GM23248 (cell line): ENCODE data around the gene FUOM. TPM values are rescaled to one million over a fixed set of nuclear protein-coding genes. Genes with fewer than 3 reads are reported as not detected.
"Not testable (repeated sequence)": the region's sequence is repeated elsewhere in the genome, so short reads cannot be mapped to it uniquely, and the experiment has no call there.

Experiments
- DNase-seq: peaks from one replicate; pipeline ENCODE4 v3.0.0-alpha.2; 2015
- H2AFZ ChIP-seq: fragments of 200-600 bp; sonication (generic); 2 replicates; pipeline ENCODE4 v1.6.1; 2016; ENCODE audit warnings: antibody characterized with exemption
- H3F3A ChIP-seq: fragments of 200-600 bp; sonication (generic); 2 replicates; pipeline ENCODE4 v1.6.1; 2016; ENCODE audit warnings: mild to moderate bottlenecking, antibody characterized with exemption, mixed run types; ENCODE audit not compliant: insufficient read depth
- H3K27ac ChIP-seq: fragments of 200-600 bp; sonication (generic); 2 replicates; pipeline ENCODE4 v1.5.1; 2016; ENCODE audit warnings: mild to moderate bottlenecking
- H3K27me3 ChIP-seq: fragments of 200-600 bp; sonication (generic); replicated peaks from 2 replicates; pipeline ENCODE4 v1.6.1; 2016; ENCODE audit warnings: mild to moderate bottlenecking; ENCODE audit not compliant: insufficient read depth
- H3K36me3 ChIP-seq: fragments of 200-600 bp; sonication (generic); 2 replicates; pipeline ENCODE4 v1.6.1; 2016; ENCODE audit warnings: low read depth, mild to moderate bottlenecking
- H3K4me1 ChIP-seq: fragments of 200-600 bp; sonication (generic); 2 replicates; pipeline ENCODE4 v1.6.1; 2016; ENCODE audit warnings: mild to moderate bottlenecking; ENCODE audit not compliant: insufficient read depth
- H3K4me2 ChIP-seq: fragments of 200-600 bp; sonication (generic); one replicate; pipeline ENCODE4 v1.6.1; 2016; ENCODE audit warnings: mild to moderate bottlenecking; ENCODE audit not compliant: unreplicated experiment
- H3K4me3 ChIP-seq: fragments of 200-600 bp; sonication (generic); 2 replicates; pipeline ENCODE4 v1.5.1; 2016; ENCODE audit warnings: mild to moderate bottlenecking
- H3K79me2 ChIP-seq: fragments of 200-600 bp; sonication (generic); 2 replicates; pipeline ENCODE4 v1.6.1; 2016; ENCODE audit warnings: mild to moderate bottlenecking; ENCODE audit not compliant: insufficient read depth
- H3K9ac ChIP-seq: fragments of 200-600 bp; sonication (generic); 2 replicates; pipeline ENCODE4 v1.6.1; 2016; ENCODE audit warnings: mild to moderate bottlenecking
- H3K9me2 ChIP-seq: fragments of 200-600 bp; sonication (generic); 2 replicates; pipeline ENCODE4 v1.6.1; 2016; ENCODE audit warnings: mixed run types, mild to moderate bottlenecking, moderate library complexity; ENCODE audit not compliant: insufficient read depth
- H3K9me3 ChIP-seq: fragments of 200-600 bp; sonication (generic); one replicate; pipeline ENCODE4 v1.6.1; 2017; ENCODE audit warnings: low read depth
- H4K20me1 ChIP-seq: fragments of 200-600 bp; sonication (generic); 2 replicates; pipeline ENCODE4 v1.6.0; 2016; ENCODE audit not compliant: insufficient read depth
- EZH2 ChIP-seq: fragments of 200-600 bp; sonication (generic); IDR thresholded peaks from 2 replicates; pipeline ENCODE4 v1.6.1; 2018; ENCODE audit warnings: antibody characterized with exemption, mild to moderate bottlenecking; ENCODE audit not compliant: insufficient read depth, poor library complexity, severe bottlenecking
- EZH2phosphoT487 ChIP-seq: fragments of 200-600 bp; sonication (generic); IDR thresholded peaks from 2 replicates; pipeline ENCODE4 v1.6.1; 2018; ENCODE audit warnings: antibody characterized with exemption, moderate library complexity, mild to moderate bottlenecking, low read depth; ENCODE audit not compliant: insufficient read depth
- WGBS, 2 experiments: methylation state at CpG; one replicate each; pipeline ENCODE4 v1.1.6; 2015 to 2017; ENCODE audit warnings: low lambda C conversion rate in 2 of 2, low coverage in 1 of 2; ENCODE audit errors: missing lambda C conversion rate in 2 of 2; 5-methylcytosine and 5-hydroxymethylcytosine counted together
- in situ Hi-C: fragments of 300-500 bp; cut with MboI; formaldehyde crosslinking; loops from 2 replicates; pipeline ENCODE4 v1.15.0; 2020
- polyA plus RNA-seq: library from polyadenylated mRNA; unstranded; fragments of >200 nt; fragmentation: Nextera tagmentation; extraction: Ambion mirVana; gene quantifications from 2 replicates; pipeline ENCODE4 v1.2.1, GENCODE V29; 2016
- total RNA-seq: library from RNA; depleted of rRNA; stranded (reverse); fragments of >200 nt; shearing (Covaris generic); gene quantifications from 2 replicates; pipeline ENCODE4 v1.2.3, GENCODE V29; 2014

FUOM gene
- total and polyA plus RNA-seq, 2 experiments from 2014 or later, result 21.5 to 24.5 TPM

DNA sequence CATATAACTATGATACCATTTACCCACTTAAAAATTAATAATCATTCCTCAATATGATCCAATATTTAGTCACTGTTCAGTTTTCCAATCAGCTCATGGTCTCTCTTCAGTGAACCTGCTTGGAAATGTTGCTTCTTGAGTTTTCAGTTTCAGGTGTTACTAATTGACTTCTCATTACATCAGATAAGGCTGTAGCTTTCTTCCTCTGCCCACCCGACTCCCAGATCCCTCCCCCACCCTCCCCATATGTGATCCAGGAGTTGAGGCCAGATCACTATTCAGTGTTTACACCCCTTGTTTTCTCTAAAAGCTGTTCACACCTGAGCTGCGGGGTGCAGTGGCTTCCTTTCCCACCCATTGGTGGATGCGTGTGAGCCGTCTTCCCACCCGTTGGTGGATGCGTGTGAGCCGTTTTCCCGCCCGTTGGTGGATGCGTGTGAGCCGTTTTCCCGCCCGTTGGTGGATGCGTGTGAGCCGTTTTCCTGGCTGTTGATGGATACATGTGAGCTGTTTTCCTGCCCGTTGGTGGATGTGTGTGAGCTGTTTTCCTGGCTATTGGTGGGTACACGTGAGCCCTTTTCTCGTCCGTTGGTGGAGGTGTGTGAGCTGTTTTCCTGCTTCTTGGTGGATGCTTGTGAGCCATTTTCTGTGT lies 32.9 kb upstream of the FUOM start:
- 0 out of 2 replicates have a peak, but pooled peaks cover 8% of the 10 kb centered on the region for H3K4me1 ChIP-seq
- H3F3A ChIP-seq, result no peaks in the 10 kb centered on the region
- no peaks in the 10 kb centered on the region for H4K20me1 ChIP-seq
- no peak for DNase-seq
- no peaks in the 10 kb centered on the region for H3K27me3 ChIP-seq
- no peak overlapping the region for H3K4me3 ChIP-seq
- H3K4me2 ChIP-seq, result no peak overlapping the region
- no peaks in the 10 kb centered on the region for H3K36me3 ChIP-seq
- no peaks in the 10 kb centered on the region for H3K9me3 ChIP-seq
- 89 to 95% methylated on average over 19 of the region's 19 CpGs for WGBS, 2 experiments
- TF ChIP-seq EZH2 (no peak), EZH2phosphoT487 (no peak)
- in situ Hi-C loops, result no loop called here
- no peaks in the 10 kb centered on the region for H3K9me2 ChIP-seq
- no peak overlapping the region for H3K27ac ChIP-seq
- no peak overlapping the region for H3K9ac ChIP-seq
- no peak overlapping the region for H2AFZ ChIP-seq
- peaks cover 16% of the 10 kb centered on the region for H3K79me2 ChIP-seq

GRCh38 chr10:133388973-133389818 lies 31.4 kb upstream of the FUOM start:
- no peaks in the 10 kb centered on the region for H3F3A ChIP-seq
- H3K9ac ChIP-seq, result no peak overlapping the region
- H3K9me3 ChIP-seq, result no peaks in the 10 kb centered on the region
- peaks cover under 1% of the 10 kb centered on the region; the same call in 1 of the 2 replicates for H3K79me2 ChIP-seq
- in situ Hi-C loops, result no loop called here
- H3K9me2 ChIP-seq, result no peaks in the 10 kb centered on the region
- H3K36me3 ChIP-seq, result no peaks in the 10 kb centered on the region
- 85 to 87% methylated on average over 38 to 39 of the region's 39 CpGs for WGBS, 2 experiments
- H3K4me2 ChIP-seq, result no peak overlapping the region
- H3K27me3 ChIP-seq, result no peaks in the 10 kb centered on the region
- no peaks in the 10 kb centered on the region for H3K4me1 ChIP-seq
- TF ChIP-seq EZH2 (no peak), EZH2phosphoT487 (no peak)
- H3K4me3 ChIP-seq, result no peak overlapping the region
- H4K20me1 ChIP-seq, result no peaks in the 10 kb centered on the region
- no peak overlapping the region for H3K27ac ChIP-seq
- H2AFZ ChIP-seq, result no peak overlapping the region
- no peak for DNase-seq

DNA sequence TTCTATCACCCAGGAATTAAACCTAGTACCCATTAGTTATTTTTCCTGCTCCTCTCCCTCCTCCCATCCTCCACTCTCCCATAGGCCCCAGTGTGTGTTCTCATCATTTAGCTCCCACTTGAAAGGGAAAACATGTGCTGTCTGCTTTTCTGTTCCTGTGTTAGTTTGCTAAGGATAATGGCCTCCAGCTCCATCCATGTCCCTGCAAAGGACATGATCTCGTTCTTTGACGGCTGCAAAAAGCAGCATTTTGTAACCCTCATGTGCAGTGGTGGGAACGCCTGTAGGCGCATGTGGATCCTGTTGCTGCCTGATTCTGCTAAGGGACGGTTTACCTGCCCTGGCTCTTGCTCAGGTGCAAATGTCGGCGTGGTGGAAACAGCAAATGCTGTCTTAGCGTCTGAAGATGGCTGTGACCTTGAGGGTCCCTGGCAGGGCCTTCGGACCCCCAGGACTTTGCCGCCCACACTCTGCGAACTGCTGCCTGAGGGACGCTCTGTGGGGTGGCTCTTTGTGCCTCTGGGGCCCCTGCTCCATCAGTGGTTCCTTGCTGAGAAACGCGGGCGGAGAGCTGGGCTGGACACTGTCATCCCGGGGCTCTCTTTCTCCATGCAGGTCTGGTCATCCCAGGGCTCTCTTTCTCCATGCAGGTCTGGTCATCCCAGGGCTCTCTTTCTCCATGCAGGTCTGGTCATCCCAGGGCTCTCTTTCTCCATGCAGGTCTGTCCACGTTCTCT lies 30.6 kb upstream of the FUOM start:
- Histone ChIP-seq H3K9me2 (no peaks in the 10 kb centered on the region), H3K79me2 (no peaks in the 10 kb centered on the region)
- in situ Hi-C loops, result no loop called here

GRCh38 chr10:133386951-133387350 lies 29.1 kb upstream of the FUOM start:
- H3K9me2 ChIP-seq, H3K36me3 ChIP-seq: not testable (repeated sequence)
- WGBS, 2 experiments, result 93 to 99% methylated on average over 4 of the region's 4 CpGs

More for the DNA sequence above, 30.6 kb upstream of the FUOM start:
- no peak for TF ChIP-seq EZH2
- no peak for TF ChIP-seq EZH2phosphoT487
- Histone ChIP-seq H3K9me3 (no peaks in the 10 kb centered on the region), H3K36me3 (no peaks in the 10 kb centered on the region), H3F3A (no peaks in the 10 kb centered on the region), H2AFZ (no peak overlapping the region), H3K9ac (no peak overlapping the region), H3K4me2 (no peak overlapping the region), H3K27ac (no peak overlapping the region), H3K4me1 (no peaks in the 10 kb centered on the region), H3K4me3 (no peak overlapping the region), H4K20me1 (no peaks in the 10 kb centered on the region), H3K27me3 (no peaks in the 10 kb centered on the region)
- 81 to 83% methylated on average over 17 of the region's 17 CpGs for WGBS, 2 experiments
- DNase-seq, result no peak

More at GRCh38 chr10:133386951-133387350, 29.1 kb upstream of the FUOM start:
- H2AFZ ChIP-seq, H3K27me3 ChIP-seq, H3F3A ChIP-seq, H4K20me1 ChIP-seq, H3K79me2 ChIP-seq, H3K4me1 ChIP-seq, H3K4me3 ChIP-seq, H3K27ac ChIP-seq, in situ Hi-C loops, H3K9ac ChIP-seq, H3K4me2 ChIP-seq, DNase-seq, H3K9me3 ChIP-seq: not testable (repeated sequence)
